RCC 7860 (cell line): Measurements from ENCODE around the gene PMEL.
"Not testable (repeated sequence)": the region's sequence is repeated elsewhere in the genome, so short reads cannot be mapped to it uniquely, and the experiment has no call there.

ENCODE experiments used
- DNase-seq: peaks from one replicate; pipeline ENCODE4 v3.0.0-alpha.2; 2015; ENCODE audit warnings: low spot score
- FAIRE-seq: peaks from 2 replicates; lab custom pipeline; 2012; peaks lifted over from hg19 to GRCh38; lab: Jason Lieb, UNC

The PMEL gene

DNA sequence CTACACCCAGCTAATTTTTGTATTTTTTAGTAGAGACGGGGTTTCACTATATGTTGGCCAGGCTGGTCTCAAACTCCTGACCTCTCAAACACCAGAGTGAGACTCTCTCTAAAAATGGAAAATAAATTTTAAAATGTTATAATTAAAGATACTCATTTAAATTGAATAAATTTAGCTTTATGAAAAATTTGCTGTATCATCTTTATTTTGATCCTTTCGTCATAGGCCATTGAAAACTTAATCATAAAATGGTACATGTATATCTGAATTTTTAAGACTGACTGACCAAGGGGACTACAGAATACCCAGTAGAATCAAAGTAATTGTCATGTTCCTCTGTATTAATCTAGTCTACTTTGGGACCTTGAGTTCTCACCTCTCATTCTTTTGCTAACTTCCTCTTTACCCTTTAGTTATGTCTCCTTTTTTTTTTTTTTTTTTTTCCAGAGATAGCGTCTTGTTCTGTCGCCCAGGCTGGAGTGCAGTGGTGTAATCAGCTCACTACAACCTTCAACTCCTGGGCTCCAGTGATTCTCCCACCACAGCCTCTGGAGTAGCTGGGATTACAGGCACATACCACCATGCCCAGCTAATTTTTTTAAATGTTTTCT is 17.5 kb upstream of the PMEL start:
- FAIRE-seq (no peak), DNase-seq (no peak)

DNA sequence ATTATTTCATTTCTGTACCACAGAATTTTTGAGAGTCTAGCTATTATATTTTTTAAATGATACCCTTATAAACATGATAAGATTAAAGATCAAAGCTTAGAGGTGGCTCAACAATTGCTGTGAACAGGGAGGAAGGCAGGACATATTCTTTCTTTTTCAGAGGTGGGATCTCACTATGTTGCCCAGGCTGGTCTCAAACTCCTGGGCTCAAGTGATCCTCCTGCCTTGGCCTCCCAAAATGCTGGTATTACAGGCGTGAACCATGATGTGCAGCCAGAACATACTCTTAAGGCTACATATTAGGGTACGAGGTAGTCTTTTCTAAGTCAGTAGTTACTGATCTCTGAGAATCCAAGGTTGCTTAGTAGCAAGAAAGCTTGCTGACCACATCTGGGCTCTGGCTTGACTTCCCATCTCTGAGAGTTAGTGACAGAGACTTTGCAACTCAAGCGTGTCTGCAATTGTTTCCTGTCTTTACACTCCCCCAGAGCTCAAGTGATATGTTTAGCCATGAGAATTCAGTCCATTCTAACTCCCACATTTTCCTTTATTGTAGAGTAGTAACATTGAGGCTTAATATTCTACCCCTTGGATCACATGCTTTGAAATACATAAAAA is 16.6 kb upstream of the PMEL start:
- peak; percentile 61 for DNase-seq
- peak; percentile 57 for FAIRE-seq

- FAIRE-seq, DNase-seq: not testable (repeated sequence)
These were observed 16.0 kb upstream of the PMEL start for GRCh38 chr12:55981882-55982281.

DNA sequence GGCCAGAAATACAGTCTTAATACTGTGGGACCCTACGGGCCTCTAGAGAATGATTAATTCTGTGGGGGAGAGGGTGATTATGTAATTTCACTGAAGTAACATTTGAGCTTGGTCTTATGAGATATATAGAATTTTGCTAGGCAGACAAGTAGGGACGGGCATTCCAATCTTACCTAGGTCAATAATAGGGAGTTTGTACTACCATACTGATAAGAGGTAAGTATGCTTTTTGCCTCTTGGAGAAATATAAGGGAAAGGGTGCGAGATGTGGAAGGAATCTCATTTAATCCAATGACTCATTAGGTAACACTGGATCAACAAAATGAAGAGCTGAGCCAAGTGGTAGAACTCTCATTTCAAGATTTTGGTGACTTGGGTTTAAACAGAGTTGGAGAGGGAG is 13.2 kb upstream of the PMEL start:
- no peak for FAIRE-seq
- no peak for DNase-seq

- no peak for FAIRE-seq
- no peak for DNase-seq
These were observed 12.6 kb upstream of the PMEL start for GRCh38 chr12:55978393-55978792.

DNA sequence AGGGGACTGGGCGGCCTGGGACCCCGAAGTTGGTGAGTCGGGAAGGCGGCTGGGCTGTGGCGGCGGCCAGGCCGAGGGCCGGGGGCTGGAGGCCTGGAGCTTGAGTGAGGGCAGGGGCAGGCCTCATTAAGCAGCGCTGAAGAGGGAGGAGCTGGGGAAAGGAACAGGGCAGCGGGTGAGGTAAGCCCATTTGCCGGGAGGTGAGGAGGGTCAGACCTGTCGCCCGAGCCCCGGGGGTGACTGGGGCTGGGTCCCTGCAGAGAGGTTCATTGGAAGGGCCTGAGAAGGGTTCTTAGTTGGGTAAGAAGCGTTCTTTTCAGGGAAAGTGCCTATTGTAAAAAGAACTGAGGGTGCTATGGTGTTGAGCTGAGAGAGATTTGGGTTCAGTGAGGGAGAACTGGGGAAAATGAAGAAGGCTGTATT is 8.5 kb upstream of the PMEL start:
- FAIRE-seq (no peak), DNase-seq (no peak)

- peak; percentile 96 for FAIRE-seq
These were observed 7.9 kb upstream of the PMEL start, which contains the start of gene RAB5B for GRCh38 chr12:55973599-55974307. Gene RAB5B (plus strand): TSS chr12:55974078. CDS start chr12:55986961, 12,883 bp downstream.

DNA sequence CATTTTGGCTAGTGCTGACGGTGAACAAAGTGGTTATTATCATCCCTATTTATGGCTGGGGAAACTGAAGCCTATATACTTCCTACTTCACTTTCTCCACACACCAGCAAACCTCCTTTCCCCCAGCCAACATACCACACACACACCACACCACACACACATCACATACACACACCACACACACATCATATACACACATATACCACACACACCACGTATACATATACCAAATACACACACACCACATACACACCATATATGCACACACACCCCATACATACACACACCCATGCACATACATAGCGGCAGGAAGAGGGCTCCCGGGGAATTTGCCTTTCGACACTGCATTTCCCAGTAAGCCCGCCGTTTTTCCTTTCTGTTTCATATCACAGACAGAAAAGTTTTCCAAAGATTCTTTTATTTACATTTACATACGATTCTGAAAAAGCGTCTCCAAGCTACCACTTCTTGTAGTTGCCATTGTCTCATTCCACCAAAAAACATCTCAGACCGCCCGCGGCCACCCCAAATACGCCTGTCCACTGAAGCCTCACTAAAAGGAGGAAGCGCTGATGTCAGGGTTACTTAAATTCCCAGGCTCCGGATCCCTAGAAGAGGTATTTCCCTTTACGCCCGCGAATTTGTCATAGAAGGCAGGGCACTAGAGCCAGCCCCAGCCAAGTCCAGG is 7.2 kb upstream of the PMEL start:
- no peak for DNase-seq
- no peak for FAIRE-seq

More at GRCh38 chr12:55973599-55974307, 7.9 kb upstream of the PMEL start, which contains the start of gene RAB5B:
- peak; percentile 100 for DNase-seq

GRCh38 chr12:55972456-55972855 is 6.6 kb upstream of the PMEL start:
- DNase-seq (no peak), FAIRE-seq (no peak)

- FAIRE-seq (no peak), DNase-seq (no peak)
These were observed 6.2 kb upstream of the PMEL start for GRCh38 chr12:55972042-55972441.

DNA sequence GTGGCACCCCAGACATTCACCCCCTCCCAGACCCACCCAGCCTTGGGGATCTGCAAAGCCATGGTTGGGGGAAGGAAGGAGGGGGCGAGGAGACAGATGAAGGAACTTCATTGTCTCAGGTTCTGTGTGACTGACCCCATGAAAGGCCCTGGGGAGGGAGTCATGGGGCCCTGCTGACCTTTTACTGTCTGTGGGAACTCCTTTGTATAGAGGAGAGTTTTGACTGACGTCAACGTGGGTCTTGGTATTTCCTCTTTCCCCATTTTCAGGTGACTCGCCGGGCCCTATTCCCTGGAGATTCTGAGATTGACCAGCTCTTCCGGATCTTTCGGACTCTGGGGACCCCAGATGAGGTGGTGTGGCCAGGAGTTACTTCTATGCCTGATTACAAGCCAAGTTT is 4.9 kb upstream of the PMEL start:
- DNase-seq, result no peak
- FAIRE-seq, result no peak

DNA sequence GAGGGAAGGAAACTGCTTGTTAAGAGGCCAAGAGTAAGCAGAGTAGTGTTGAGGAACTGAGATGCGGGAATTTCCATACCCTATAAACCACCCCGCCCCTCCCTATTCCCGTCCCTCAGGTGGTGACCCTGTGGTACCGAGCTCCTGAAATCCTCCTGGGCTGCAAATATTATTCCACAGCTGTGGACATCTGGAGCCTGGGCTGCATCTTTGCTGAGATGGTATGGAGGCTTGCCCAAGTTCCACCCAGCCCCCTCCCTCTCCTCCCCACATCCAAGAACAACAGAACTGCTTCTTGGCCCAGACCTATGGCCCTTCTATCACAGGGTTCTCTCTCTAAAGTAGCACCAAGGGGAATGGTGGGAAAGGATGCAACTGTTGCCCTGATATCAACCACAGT is 3.5 kb upstream of the PMEL start:
- DNase-seq (no peak), FAIRE-seq (no peak)

DNA sequence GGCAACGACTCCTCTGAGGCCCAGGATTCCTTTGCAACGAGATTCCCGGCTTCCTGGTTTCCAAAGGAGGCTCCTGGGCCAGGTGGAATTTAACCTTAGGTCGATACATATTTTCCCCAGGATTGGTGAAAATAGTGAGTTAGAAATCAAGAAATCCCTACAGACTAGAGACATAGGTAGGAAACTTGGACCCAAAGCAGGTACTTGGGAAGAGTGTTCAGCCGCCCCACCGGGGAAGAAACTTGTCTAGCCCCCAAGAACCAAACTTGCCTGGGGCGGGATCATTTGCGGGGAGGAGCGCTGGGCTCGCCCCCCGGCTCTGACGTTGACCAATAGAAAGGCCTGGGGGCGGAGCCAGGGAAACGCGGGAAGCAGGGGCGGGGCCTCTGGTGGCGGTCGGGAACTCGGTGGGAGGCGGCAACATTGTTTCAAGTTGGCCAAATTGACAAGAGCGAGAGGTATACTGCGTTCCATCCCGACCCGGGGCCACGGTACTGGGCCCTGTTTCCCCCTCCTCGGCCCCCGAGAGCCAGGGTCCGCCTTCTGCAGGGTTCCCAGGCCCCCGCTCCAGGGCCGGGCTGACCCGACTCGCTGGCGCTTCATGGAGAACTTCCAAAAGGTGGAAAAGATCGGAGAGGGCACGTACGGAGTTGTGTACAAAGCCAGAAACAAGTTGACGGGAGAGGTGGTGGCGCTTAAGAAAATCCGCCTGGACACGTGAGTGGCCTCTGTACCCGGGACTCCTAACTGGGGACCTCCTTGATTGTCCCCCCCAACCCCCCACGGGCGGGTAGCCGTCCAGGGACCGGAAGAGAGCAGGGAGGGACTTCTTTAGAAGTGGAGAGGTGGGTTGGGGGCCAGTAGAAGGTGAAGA is 803 bp upstream of the PMEL start, which contains the start of gene CDK2:
TSS of gene CDK2 (plus strand) at position 423 of the 874 bp plus-strand sequence. CDS start at position 602, 179 bp downstream.
- FAIRE-seq (peak; percentile 41), DNase-seq (peak; percentile 56)

GRCh38 chr12:55965240-55965639 is 602 bp downstream of the PMEL start:
- FAIRE-seq (no peak), DNase-seq (no peak)

- FAIRE-seq (no peak), DNase-seq (no peak)
These were observed 2.1 kb downstream of the PMEL start for GRCh38 chr12:55963760-55964159.

DNA sequence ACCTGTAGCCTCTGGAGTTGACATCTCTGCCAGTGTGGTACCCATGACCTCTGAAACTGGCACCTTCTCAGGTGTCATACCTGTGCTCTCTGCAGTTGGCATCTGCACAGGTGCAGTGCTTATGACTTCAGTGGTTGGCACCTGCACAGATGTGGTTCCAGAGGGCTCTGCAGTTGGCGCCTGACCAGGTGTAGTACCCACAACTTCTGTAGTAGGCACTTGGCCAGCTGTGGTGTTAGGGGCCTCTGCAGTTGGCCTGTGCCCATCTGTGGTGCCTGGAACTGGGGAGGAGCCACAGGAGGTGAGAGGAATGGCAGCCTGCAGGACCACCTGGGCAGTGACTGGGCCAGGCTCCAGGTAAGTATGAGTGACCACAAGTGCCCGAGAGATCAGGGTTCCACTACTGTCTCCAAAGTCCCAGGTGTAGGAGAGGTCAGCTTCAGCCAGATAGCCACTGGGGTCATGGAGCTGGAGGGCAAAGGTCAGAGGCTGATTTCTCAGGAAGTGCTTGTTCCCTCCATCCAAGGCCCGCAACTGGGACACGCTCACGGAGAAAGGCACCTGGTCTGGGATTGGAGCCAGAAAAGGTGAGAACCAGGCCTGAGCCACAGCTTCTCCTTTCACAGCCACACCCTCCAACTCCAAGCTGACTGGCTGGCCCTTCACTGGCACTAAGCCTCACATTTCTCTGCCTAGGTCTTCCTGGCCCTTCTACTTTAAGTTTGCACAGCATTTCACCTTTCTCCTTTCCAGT is 8.6 kb downstream of the PMEL start:
- no peak for FAIRE-seq
- DNase-seq, result no peak

DNA sequence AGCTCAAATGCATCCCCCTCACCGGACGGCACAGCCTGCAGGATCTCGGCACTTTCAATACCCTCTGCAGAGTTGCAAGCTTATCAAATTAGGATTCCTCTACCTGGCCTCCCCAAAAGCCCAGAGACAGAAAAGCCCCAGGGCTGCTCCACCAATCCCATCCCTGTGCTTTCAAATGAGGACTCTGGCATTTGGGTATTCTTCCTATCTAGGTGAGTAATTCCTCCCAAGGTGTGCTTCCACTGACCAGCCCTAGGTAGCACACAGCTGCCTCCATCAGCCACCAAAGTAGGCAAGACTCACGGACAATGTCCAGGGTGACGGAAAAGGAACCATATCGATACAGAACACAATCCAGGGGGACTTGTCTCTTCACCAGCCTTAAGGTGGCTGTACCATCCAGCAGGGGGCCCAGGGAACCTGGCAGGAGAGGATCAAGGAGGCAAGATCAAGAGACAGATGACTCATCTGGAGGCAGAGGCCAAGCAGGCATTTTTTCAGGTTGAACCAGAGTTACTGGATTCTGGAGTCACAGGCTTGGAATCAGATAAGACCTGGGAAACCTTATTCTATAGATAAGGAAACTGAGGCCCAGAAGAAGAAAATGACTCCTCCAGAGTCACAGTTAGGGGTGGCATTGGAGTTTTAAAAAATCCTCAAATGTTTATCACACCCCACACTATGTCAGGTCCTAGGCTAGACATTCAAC is 9.9 kb downstream of the PMEL start:
- DNase-seq (peak; percentile 55), FAIRE-seq (peak; percentile 65)

- FAIRE-seq (no peak), DNase-seq (no peak)
These were observed 10.5 kb downstream of the PMEL start for GRCh38 chr12:55955344-55955743.

DNA sequence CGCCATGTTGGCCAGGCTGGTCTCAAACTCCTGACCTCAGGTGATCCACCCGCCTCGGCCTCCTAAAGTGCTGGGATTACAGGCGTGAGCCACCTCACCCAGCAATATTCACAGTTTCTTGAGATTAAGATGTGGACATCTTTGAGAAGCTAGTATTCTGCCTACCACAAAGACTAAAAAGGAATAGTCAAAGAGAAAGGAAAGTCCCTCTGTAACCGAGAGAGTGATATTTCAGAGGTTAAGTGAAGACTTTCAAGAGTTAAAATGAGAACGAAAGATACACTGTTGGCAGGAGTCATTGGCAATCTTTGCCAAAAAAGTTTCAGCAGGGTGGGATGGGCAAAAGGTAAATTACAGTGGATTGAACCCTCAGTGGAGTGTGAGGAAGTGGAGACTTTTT is 19.3 kb downstream of the PMEL start:
- no peak for DNase-seq
- no peak for FAIRE-seq
